Epithelial cell of proximal tubule (primary cell): ENCODE measurements around the gene IGSF6. TPM values are rescaled to one million over a fixed set of nuclear protein-coding genes. Genes with fewer than 3 reads are reported as not detected.
"Not testable (repeated sequence)": the region's sequence is repeated elsewhere in the genome, so short reads cannot be mapped to it uniquely, and the experiment has no call there.

ENCODE experiments used
- DNase-seq: peaks from one replicate; pipeline ENCODE4 v3.0.0-alpha.2; 2011; ENCODE audit warnings: low read depth
- H3K4me3 ChIP-seq: 2 replicates; pipeline ENCODE4 v1.5.1; 2011; ENCODE audit warnings: low read depth, mild to moderate bottlenecking, low read length
- CTCF ChIP-seq: conservative IDR thresholded peaks from 2 replicates; pipeline ENCODE4 v1.5.1; 2012; ENCODE audit warnings: low read depth, mild to moderate bottlenecking, low read length
- total RNA-seq: library from RNA; depleted of rRNA; stranded (reverse); fragments of >200 nt; gene quantifications from 2 replicates; pipeline ENCODE4 v1.2.3, GENCODE V29; 2015

Gene IGSF6
- total RNA-seq, 1 donor from 2014 or later: not detected

- no peak for TF ChIP-seq CTCF
- no peak for DNase-seq
- no peak overlapping the region for H3K4me3 ChIP-seq
Measured at GRCh38 chr16:21637032-21637968, 15.1 kb downstream of the IGSF6 start.

- not testable (repeated sequence) for DNase-seq, H3K4me3 ChIP-seq
Measured at GRCh38 chr16:21635694-21636093, 16.7 kb downstream of the IGSF6 start.

GRCh38 chr16:21634216-21634615, 18.2 kb downstream of the IGSF6 start:
- DNase-seq: no peak
- no peak for TF ChIP-seq CTCF
- H3K4me3 ChIP-seq: no peak overlapping the region

- not testable (repeated sequence) for DNase-seq, H3K4me3 ChIP-seq
Measured at GRCh38 chr16:21631951-21632575, 20.3 kb downstream of the IGSF6 start.

GRCh38 chr16:21631376-21631775, 21.0 kb downstream of the IGSF6 start:
- H3K4me3 ChIP-seq, DNase-seq: not testable (repeated sequence)

- not testable (repeated sequence) for H3K4me3 ChIP-seq, DNase-seq
Measured at GRCh38 chr16:21630866-21631265, 21.5 kb downstream of the IGSF6 start.

- not testable (repeated sequence) for H3K4me3 ChIP-seq, DNase-seq
Measured at GRCh38 chr16:21629616-21630539, 22.5 kb downstream of the IGSF6 start.

- H3K4me3 ChIP-seq: no peak overlapping the region
- TF ChIP-seq CTCF: no peak
- no peak for DNase-seq
Measured at GRCh38 chr16:21628772-21629171, 23.6 kb downstream of the IGSF6 start.

- DNase-seq: peak; percentile 53
- no peak overlapping the region for H3K4me3 ChIP-seq
- no peak for TF ChIP-seq CTCF
Measured at GRCh38 chr16:21628121-21628726, 24.2 kb downstream of the IGSF6 start.
